DND-41 (cell line): ENCODE data around the gene ESAM.

ENCODE experiments used
- CTCF ChIP-seq: IDR thresholded peaks from 2 replicates; pipeline ENCODE4 v1.5.1; 2012; ENCODE audit warnings: borderline replicate concordance, low read length, moderate library complexity, mild to moderate bottlenecking; ENCODE audit not compliant: poor library complexity, severe bottlenecking; ENCODE audit errors: extremely low read depth
- EZH2 ChIP-seq: IDR thresholded peaks from 3 replicates; pipeline ENCODE4 v1.6.1; 2012; ENCODE audit warnings: borderline replicate concordance, low read depth, mild to moderate bottlenecking, moderate library complexity, low read length, inconsistent platforms; ENCODE audit not compliant: severe bottlenecking

GRCh38 chr11:124756753-124757227 lies 5.3 kb downstream of the ESAM start:
- TF ChIP-seq CTCF (no peak), EZH2 (no peak)
